22Rv1 (cell line): ENCODE measurements around the gene ZIC4.

Experiments used
- H3K27ac ChIP-seq: fragments of 450-650 bp; 2 replicates; pipeline ENCODE4 v1.5.1; 2017
- ZFX ChIP-seq: fragments of 450-650 bp; IDR thresholded peaks from 2 replicates; pipeline ENCODE4 v1.6.1; 2017; ENCODE audit warnings: antibody characterized with exemption, borderline replicate concordance
- TF ChIP-seq, protein P1 (sequence below): fragments of 450-650 bp; IDR thresholded peaks from 2 replicates; pipeline ENCODE4 v1.5.1; 2017; ENCODE audit warnings: mild to moderate bottlenecking

The ZIC4 gene

GRCh38 chr3:147371771-147372340, 34.5 kb downstream of the ZIC4 start:
- no peak for TF ChIP-seq ZFX
- TF ChIP-seq, protein P1, sequence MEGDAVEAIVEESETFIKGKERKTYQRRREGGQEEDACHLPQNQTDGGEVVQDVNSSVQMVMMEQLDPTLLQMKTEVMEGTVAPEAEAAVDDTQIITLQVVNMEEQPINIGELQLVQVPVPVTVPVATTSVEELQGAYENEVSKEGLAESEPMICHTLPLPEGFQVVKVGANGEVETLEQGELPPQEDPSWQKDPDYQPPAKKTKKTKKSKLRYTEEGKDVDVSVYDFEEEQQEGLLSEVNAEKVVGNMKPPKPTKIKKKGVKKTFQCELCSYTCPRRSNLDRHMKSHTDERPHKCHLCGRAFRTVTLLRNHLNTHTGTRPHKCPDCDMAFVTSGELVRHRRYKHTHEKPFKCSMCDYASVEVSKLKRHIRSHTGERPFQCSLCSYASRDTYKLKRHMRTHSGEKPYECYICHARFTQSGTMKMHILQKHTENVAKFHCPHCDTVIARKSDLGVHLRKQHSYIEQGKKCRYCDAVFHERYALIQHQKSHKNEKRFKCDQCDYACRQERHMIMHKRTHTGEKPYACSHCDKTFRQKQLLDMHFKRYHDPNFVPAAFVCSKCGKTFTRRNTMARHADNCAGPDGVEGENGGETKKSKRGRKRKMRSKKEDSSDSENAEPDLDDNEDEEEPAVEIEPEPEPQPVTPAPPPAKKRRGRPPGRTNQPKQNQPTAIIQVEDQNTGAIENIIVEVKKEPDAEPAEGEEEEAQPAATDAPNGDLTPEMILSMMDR: no peak

GRCh38 chr3:147371140-147371539, 35.2 kb downstream of the ZIC4 start:
- H3K27ac ChIP-seq: no peak overlapping the region
- TF ChIP-seq, protein P1: no peak
- no peak for TF ChIP-seq ZFX

More at GRCh38 chr3:147371771-147372340, 34.5 kb downstream of the ZIC4 start:
- H3K27ac ChIP-seq: no peak overlapping the region

DNA sequence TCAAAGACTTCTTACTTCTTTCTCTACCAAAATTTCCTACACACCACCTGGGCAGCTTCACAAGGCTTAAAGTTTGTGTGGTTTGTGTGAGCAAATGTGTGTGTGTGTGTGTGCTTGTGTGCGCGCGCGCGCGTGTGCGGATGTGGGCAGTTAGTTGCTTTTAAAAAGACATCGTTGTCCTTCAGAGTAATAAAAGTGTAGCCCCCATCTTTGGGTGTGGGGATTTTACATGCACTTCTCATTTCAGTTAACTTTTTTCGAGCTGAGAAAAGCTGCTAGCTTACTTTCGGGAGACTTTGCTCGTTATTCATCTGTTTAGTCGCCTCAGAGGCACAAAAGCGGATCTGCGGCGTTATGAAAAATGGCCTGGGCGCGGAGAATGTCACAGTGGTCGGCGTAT, 36.0 kb downstream of the ZIC4 start:
- TF ChIP-seq, protein P1: no peak
- H3K27ac ChIP-seq: no peak overlapping the region

DNA sequence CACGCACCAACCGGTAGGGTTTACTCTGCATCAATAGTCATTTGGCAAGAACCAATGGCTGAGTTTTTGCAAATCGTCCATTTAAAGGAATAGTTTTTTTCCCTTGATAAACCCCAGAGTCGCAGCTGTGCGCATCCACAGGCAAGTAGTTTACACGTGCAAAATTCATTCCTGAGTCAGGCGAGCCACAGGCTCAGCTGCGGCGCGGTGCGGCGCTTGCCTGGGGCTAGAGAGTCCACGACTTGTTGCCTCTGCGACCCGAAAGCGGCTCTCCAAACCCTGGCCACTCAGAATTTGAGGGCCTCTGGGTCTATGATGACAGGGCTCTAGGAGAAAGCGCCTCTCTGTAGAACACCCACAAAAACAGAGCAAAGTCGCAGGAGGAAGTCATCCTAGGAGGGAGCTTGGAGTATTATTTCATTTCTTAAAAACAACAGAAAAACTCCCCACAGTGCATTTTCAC, 36.7 kb downstream of the ZIC4 start:
- H3K27ac ChIP-seq: no peak overlapping the region
- no peak for TF ChIP-seq ZFX
- TF ChIP-seq, protein P1: 0 out of 2 replicates have a peak, but pooled peaks have one; percentile 3

DNA sequence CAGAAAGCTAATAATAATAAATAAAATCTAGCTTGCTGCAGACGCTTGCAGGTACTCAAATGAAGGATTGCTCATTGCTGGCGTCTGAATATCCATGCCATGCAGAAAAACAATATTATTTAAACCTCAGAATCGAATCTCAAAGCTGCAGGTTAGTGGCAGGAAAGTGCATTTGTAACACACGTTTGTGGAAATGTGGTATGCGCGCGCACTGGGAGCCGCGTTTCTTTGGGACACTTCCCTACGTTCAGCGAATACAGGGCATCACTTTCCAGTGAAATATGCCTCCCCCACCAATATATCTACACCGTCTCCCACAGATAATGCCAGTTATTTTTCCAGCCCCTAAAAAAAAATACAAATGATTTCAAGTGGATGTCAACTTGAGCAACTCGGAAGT, 37.1 kb downstream of the ZIC4 start:
- no peak overlapping the region for H3K27ac ChIP-seq
- no peak for TF ChIP-seq ZFX
- TF ChIP-seq, protein P1: 0 out of 2 replicates have a peak, but pooled peaks have one; percentile 2

DNA sequence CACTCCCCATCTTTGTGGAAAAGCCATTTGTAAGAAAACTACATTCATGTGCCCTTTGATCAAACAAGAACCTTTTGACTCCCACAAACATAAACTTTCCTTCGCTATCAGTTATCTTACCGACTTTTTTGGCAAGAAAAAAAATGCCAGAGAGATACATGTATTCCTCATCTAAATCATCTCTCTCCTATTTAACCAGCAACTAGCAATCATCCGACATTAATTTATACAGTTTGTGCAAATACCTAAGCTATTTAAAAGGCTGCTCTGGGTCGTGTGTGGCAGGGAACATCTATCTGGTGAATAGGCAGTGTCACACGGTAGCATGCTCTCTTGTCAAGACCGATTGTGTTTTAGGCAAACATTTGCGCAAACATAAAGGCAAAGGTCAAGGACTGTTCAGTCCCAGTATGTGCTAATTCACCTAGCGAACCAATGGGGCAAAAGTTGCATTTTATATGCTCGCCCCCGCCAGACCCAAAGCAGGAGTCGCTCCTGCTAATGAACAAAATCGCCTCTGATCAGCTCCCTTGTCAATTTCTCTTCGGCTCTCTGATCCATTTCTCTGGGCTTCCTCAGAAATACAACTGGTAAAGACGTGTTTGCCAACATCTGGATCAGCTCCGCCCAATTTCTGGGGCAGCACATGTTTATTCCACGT, 37.7 kb downstream of the ZIC4 start:
- TF ChIP-seq, protein P1: no peak
- no peak for TF ChIP-seq ZFX
- H3K27ac ChIP-seq: no peak overlapping the region

- H3K27ac ChIP-seq: no peak overlapping the region
- TF ChIP-seq, protein P1: no peak
- TF ChIP-seq ZFX: no peak
Measured at GRCh38 chr3:147368151-147368550, 38.2 kb downstream of the ZIC4 start.
